ENCODE results near the gene FAM110C.
A peak's percentile ranks its signal among the peaks of the same experiment; 100 is the strongest.
"Not testable (repeated sequence)": the region's sequence is repeated elsewhere in the genome, so short reads cannot be mapped to it uniquely, and the experiment has no call there.

The FAM110C gene

DNA sequence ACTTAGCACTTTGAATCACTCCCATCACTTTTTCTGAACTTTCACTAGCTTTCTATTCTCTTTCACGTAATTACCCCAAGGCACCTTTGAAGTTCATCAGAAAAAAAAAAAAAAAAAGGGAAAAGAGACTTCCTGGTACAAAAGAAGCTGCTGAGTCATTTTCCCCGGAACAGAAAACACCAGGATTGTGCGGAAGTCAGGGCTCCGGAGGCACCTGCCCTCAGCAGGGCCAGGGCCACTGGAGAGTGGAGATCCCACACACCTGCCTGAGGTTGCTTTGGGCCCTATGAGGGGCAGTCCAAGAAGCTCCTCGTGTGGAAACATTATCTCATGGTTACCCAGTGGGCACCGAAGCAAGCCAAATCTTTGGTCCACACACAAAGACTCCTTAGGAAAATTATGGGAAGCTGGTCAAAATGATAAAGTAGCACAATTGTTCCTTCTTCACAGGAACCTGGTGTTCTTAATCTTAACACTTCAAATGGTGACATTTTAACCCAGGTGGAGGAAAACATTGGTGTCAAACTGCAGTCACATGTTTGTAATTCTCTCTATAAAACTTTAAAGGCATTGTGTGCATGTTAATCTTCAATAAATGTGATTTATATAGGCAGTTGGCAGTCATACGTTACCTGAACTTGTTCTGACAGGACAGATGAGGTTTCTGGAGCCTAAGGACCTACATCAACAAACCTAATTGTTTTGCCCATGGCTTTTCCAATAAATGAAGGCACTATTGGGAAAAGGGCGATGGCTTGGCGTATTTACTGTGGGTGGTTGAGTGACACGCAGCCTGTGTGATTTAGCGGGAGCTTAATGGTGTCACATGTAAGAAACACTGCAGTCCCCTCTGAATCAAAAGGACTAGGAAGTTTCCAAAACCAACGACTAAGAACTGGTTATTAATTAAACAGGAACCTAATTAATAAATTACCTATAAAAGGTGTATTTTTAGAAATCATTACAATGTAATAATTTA, 23.4 kb upstream of the FAM110C start:
- no peaks in the 10 kb centered on the region for H3K27me3 ChIP-seq (ENCODE audit: control insufficient read depth in 1 of 2, insufficient read depth in 1 of 2, low read length in 2 of 2)
- no peak overlapping the region for H2AFZ ChIP-seq (ENCODE audit: low read depth, low read length)
- H2BK5ac ChIP-seq (ENCODE audit: low read depth, low read length, poor library complexity, severe bottlenecking), result no peak overlapping the region
- no peaks in the 10 kb centered on the region for H3K9me3 ChIP-seq (ENCODE audit: control insufficient read depth, low read length)
- H2BK120ac ChIP-seq (ENCODE audit: low read depth, low read length), result no peak overlapping the region
- H3K36me3 ChIP-seq (ENCODE audit: control insufficient read depth in 1 of 2, insufficient read depth in 2 of 2, low read depth in 1 of 2, low read length in 2 of 2), result no peaks in the 10 kb centered on the region
- peak overlapping the region; percentile 10 for H3K4me2 ChIP-seq (ENCODE audit: low read length, poor library complexity, severe bottlenecking)
- H2BK15ac ChIP-seq (ENCODE audit: low read depth, poor library complexity, severe bottlenecking), result no peak overlapping the region
- no peak for DNase-seq
- H3K9ac ChIP-seq (ENCODE audit: low read length), result no peak overlapping the region
- no peak overlapping the region for H4K8ac ChIP-seq (ENCODE audit: low read length)
- WGBS, result 60% methylated on average over 10 of the region's 12 CpGs
- no peak overlapping the region for H3K18ac ChIP-seq (ENCODE audit: low read depth in 1 of 2, low read length in 2 of 2)
- no peak overlapping the region for H4K91ac ChIP-seq (ENCODE audit: low read length)
- H3K14ac ChIP-seq (ENCODE audit: low read length in 2 of 2), result no peak overlapping the region
- peaks cover 2% of the 10 kb centered on the region for H3K4me1 ChIP-seq (ENCODE audit: control insufficient read depth, insufficient read depth, low read depth, low read length)
- no peak overlapping the region for H2BK12ac ChIP-seq (ENCODE audit: low read length in 2 of 2)
- no peak overlapping the region for H3K27ac ChIP-seq (ENCODE audit: low read length, poor library complexity, severe bottlenecking)
- H3K4ac ChIP-seq (ENCODE audit: low read depth in 1 of 2, low read length in 2 of 2), result no peak overlapping the region
- no peaks in the 10 kb centered on the region for H3K79me1 ChIP-seq (replicated peaks; ENCODE audit: low read length, poor library complexity, severe bottlenecking)
- no peak overlapping the region for H3K23ac ChIP-seq (ENCODE audit: low read length in 2 of 2)
- no peak overlapping the region for H2AK5ac ChIP-seq (ENCODE audit: low read length, severe bottlenecking)
- H3K4me3 ChIP-seq (ENCODE audit: insufficient read depth in 1 of 2, low read depth in 1 of 2, low read length in 2 of 2), result no peak overlapping the region

- H3K4me1 ChIP-seq (ENCODE audit: control insufficient read depth, insufficient read depth, low read depth, low read length); H3K4me3 ChIP-seq (ENCODE audit: insufficient read depth in 1 of 2, low read depth in 1 of 2, low read length in 2 of 2); H3K14ac ChIP-seq (ENCODE audit: low read length in 2 of 2); DNase-seq; H3K18ac ChIP-seq (ENCODE audit: low read depth in 1 of 2, low read length in 2 of 2); H3K27me3 ChIP-seq (ENCODE audit: control insufficient read depth in 1 of 2, insufficient read depth in 1 of 2, low read length in 2 of 2); H2BK120ac ChIP-seq (ENCODE audit: low read depth, low read length); H2BK5ac ChIP-seq (ENCODE audit: low read depth, low read length, poor library complexity, severe bottlenecking); H2AK5ac ChIP-seq (ENCODE audit: low read length, severe bottlenecking); H2BK15ac ChIP-seq (ENCODE audit: low read depth, poor library complexity, severe bottlenecking); H3K4me2 ChIP-seq (ENCODE audit: low read length, poor library complexity, severe bottlenecking); H3K36me3 ChIP-seq (ENCODE audit: control insufficient read depth in 1 of 2, insufficient read depth in 2 of 2, low read depth in 1 of 2, low read length in 2 of 2); H3K79me1 ChIP-seq (replicated peaks; ENCODE audit: low read length, poor library complexity, severe bottlenecking); H3K4ac ChIP-seq (ENCODE audit: low read depth in 1 of 2, low read length in 2 of 2); H4K8ac ChIP-seq (ENCODE audit: low read length); H2BK12ac ChIP-seq (ENCODE audit: low read length in 2 of 2); H3K23ac ChIP-seq (ENCODE audit: low read length in 2 of 2); H3K9me3 ChIP-seq (ENCODE audit: control insufficient read depth, low read length); H3K27ac ChIP-seq (ENCODE audit: low read length, poor library complexity, severe bottlenecking); H2AFZ ChIP-seq (ENCODE audit: low read depth, low read length); H4K91ac ChIP-seq (ENCODE audit: low read length); H3K9ac ChIP-seq (ENCODE audit: low read length): not testable (repeated sequence)
- 57% methylated on average over 4 of the region's 5 CpGs for WGBS
These were observed 22.3 kb upstream of the FAM110C start for GRCh38 chr2:68637-69036.

DNA sequence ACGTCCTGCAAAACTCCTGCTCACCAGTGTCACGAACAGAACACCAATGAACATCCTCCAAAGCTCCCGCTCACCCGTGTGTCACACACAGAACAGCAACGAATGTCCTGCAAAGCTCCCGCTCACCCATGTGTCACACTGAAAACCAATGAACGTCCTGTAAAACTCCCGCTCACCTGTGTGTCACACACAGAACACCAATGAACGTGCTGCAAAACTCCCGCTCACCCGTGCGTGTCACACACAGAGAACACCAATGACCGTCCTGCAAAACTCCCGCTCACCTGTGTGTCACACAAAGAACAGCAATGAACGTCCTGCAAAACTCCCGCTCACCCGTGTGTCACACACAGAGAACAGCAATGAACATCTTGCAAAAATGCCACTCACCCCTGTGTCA, 20.5 kb upstream of the FAM110C start:
- no peaks in the 10 kb centered on the region for H3K27me3 ChIP-seq (ENCODE audit: control insufficient read depth in 1 of 2, insufficient read depth in 1 of 2, low read length in 2 of 2)
- no peak overlapping the region for H4K8ac ChIP-seq (ENCODE audit: low read length)
- DNase-seq, result no peak
- H2AFZ ChIP-seq (ENCODE audit: low read depth, low read length), result no peak overlapping the region
- peaks cover 2% of the 10 kb centered on the region for H3K4me1 ChIP-seq (ENCODE audit: control insufficient read depth, insufficient read depth, low read depth, low read length)
- no peak overlapping the region for H3K14ac ChIP-seq (ENCODE audit: low read length in 2 of 2)
- H4K91ac ChIP-seq (ENCODE audit: low read length), result no peak overlapping the region
- no peak overlapping the region for H2BK120ac ChIP-seq (ENCODE audit: low read depth, low read length)
- no peaks in the 10 kb centered on the region for H3K9me3 ChIP-seq (ENCODE audit: control insufficient read depth, low read length)
- H3K9ac ChIP-seq (ENCODE audit: low read length), result no peak overlapping the region
- no peak overlapping the region for H2BK12ac ChIP-seq (ENCODE audit: low read length in 2 of 2)
- no peaks in the 10 kb centered on the region for H3K36me3 ChIP-seq (ENCODE audit: control insufficient read depth in 1 of 2, insufficient read depth in 2 of 2, low read depth in 1 of 2, low read length in 2 of 2)
- no peak overlapping the region for H3K23ac ChIP-seq (ENCODE audit: low read length in 2 of 2)
- H2AK5ac ChIP-seq (ENCODE audit: low read length, severe bottlenecking), result no peak overlapping the region
- H3K4me3 ChIP-seq (ENCODE audit: insufficient read depth in 1 of 2, low read depth in 1 of 2, low read length in 2 of 2), result no peak overlapping the region
- H2BK5ac ChIP-seq (ENCODE audit: low read depth, low read length, poor library complexity, severe bottlenecking), result no peak overlapping the region
- no peak overlapping the region for H2BK15ac ChIP-seq (ENCODE audit: low read depth, poor library complexity, severe bottlenecking)
- H3K4me2 ChIP-seq (ENCODE audit: low read length, poor library complexity, severe bottlenecking), result no peak overlapping the region
- H3K79me1 ChIP-seq (replicated peaks; ENCODE audit: low read length, poor library complexity, severe bottlenecking), result no peaks in the 10 kb centered on the region
- no peak overlapping the region for H3K27ac ChIP-seq (ENCODE audit: low read length, poor library complexity, severe bottlenecking)
- 82% methylated on average over 17 of the region's 17 CpGs for WGBS
- no peak overlapping the region for H3K4ac ChIP-seq (ENCODE audit: low read depth in 1 of 2, low read length in 2 of 2)
- no peak overlapping the region for H3K18ac ChIP-seq (ENCODE audit: low read depth in 1 of 2, low read length in 2 of 2)

DNA sequence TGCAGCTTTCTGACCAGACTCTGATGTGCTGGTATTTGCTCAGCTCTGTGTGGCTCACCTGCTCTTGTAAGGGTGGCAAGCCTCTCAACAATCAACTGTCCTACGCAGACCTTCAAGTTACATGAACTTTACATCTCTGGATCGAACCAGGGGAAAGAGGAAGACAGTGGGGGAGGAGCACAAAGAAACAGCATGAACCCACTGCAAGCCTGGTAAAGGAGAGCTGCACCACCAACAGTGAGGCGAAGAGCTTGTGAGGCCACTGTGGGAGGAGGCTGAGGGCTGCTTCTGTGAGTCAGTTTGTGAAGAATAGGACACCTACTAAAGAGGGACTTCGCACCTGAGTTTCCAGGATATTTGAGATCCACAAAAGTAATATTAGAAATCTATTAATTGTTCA, 18.8 kb upstream of the FAM110C start:
- H3K18ac ChIP-seq (ENCODE audit: low read depth in 1 of 2, low read length in 2 of 2), result no peak overlapping the region
- 49% methylated on average over 2 of the region's 4 CpGs for WGBS

More for the DNA sequence above, 18.8 kb upstream of the FAM110C start:
- Histone ChIP-seq H3K4ac (ENCODE audit: low read depth in 1 of 2, low read length in 2 of 2) (no peak overlapping the region), H2BK120ac (ENCODE audit: low read depth, low read length) (no peak overlapping the region), H4K91ac (ENCODE audit: low read length) (no peak overlapping the region), H3K23ac (ENCODE audit: low read length in 2 of 2) (no peak overlapping the region), H3K4me2 (ENCODE audit: low read length, poor library complexity, severe bottlenecking) (no peak overlapping the region), H3K4me1 (ENCODE audit: control insufficient read depth, insufficient read depth, low read depth, low read length) (peaks cover 2% of the 10 kb centered on the region), H3K4me3 (ENCODE audit: insufficient read depth in 1 of 2, low read depth in 1 of 2, low read length in 2 of 2) (no peak overlapping the region), H2AK5ac (ENCODE audit: low read length, severe bottlenecking) (no peak overlapping the region), H2BK5ac (ENCODE audit: low read depth, low read length, poor library complexity, severe bottlenecking) (no peak overlapping the region), H3K14ac (ENCODE audit: low read length in 2 of 2) (no peak overlapping the region), H3K36me3 (ENCODE audit: control insufficient read depth in 1 of 2, insufficient read depth in 2 of 2, low read depth in 1 of 2, low read length in 2 of 2) (no peaks in the 10 kb centered on the region), H2BK15ac (ENCODE audit: low read depth, poor library complexity, severe bottlenecking) (no peak overlapping the region), H3K27ac (ENCODE audit: low read length, poor library complexity, severe bottlenecking) (no peak overlapping the region), H3K9me3 (ENCODE audit: control insufficient read depth, low read length) (no peaks in the 10 kb centered on the region), H3K9ac (ENCODE audit: low read length) (no peak overlapping the region), H2BK12ac (ENCODE audit: low read length in 2 of 2) (no peak overlapping the region), H2AFZ (ENCODE audit: low read depth, low read length) (no peak overlapping the region), H3K79me1 (replicated peaks; ENCODE audit: low read length, poor library complexity, severe bottlenecking) (no peaks in the 10 kb centered on the region), H4K8ac (ENCODE audit: low read length) (no peak overlapping the region), H3K27me3 (ENCODE audit: control insufficient read depth in 1 of 2, insufficient read depth in 1 of 2, low read length in 2 of 2) (no peaks in the 10 kb centered on the region)
- DNase-seq, result no peak
